Heart right ventricle (tissue), 16 donors: Measurements from ENCODE around the gene ENOPH1. TPM values are rescaled to one million over a fixed set of nuclear protein-coding genes. Genes with fewer than 3 reads are reported as not detected.

Source experiments
- ATAC-seq, 8 donors: fragments of 200-7000 bp; cut with Tn5 transposase; one replicate each; pipeline ENCODE4 v1.9.1; 2020; ENCODE audit warnings: mild to moderate bottlenecking in 8 of 8, moderate library complexity in 8 of 8, moderate number of reproducible peaks in 1 of 8
- DNase-seq, 2 donors: peaks; one replicate each; pipeline ENCODE4 v3.0.0-alpha.2; 2020
- H3K27ac ChIP-seq, 10 donors: fragments of 200-600 bp; sonication (generic) in 2 of 10; one replicate each; pipeline versions ENCODE4 v1.5.0 to v1.8.0; 2020 to 2022; ENCODE audit warnings: mild to moderate bottlenecking in 3 of 10
- H3K27me3 ChIP-seq, 7 donors: fragments of 200-600 bp; one replicate each; pipeline ENCODE4 v1.8.0; 2021 to 2022; ENCODE audit warnings: mild to moderate bottlenecking in 2 of 7
- H3K36me3 ChIP-seq, 9 donors: fragments of 200-600 bp; sonication (generic) in 1 of 9; one replicate each; pipeline versions ENCODE4 v1.5.0 to v1.8.0; 2020 to 2022; ENCODE audit warnings: mild to moderate bottlenecking in 2 of 9
- H3K4me1 ChIP-seq, 9 donors: fragments of 200-600 bp; sonication (generic) in 1 of 9; one replicate each; pipeline versions ENCODE4 v1.5.0 to v1.8.0; 2020 to 2022; ENCODE audit warnings: mild to moderate bottlenecking in 4 of 9
- H3K4me3 ChIP-seq, 10 donors: fragments of 200-600 bp; sonication (generic) in 2 of 10; one replicate each; pipeline versions ENCODE4 v1.5.0 to v1.8.0; 2020 to 2022; ENCODE audit warnings: mild to moderate bottlenecking in 7 of 10, moderate library complexity in 2 of 10
- H3K9me3 ChIP-seq, 11 donors: fragments of 200-600 bp in 10 of 11; sonication (generic) in 2 of 11; one replicate each; pipeline versions ENCODE4 v1.5.0 to v1.8.0; 2013 to 2022; ENCODE audit warnings: mild to moderate bottlenecking in 2 of 11, control low read depth in 1 of 11, moderate library complexity in 1 of 11
- CTCF ChIP-seq, 9 donors: fragments of 200-600 bp; sonication (generic) in 2 of 9; IDR thresholded peaks; one replicate each; pipeline versions ENCODE4 v1.5.0 to v1.8.0; 2021 to 2022; ENCODE audit warnings: antibody characterized with exemption in 9 of 9, mild to moderate bottlenecking in 5 of 9, moderate library complexity in 1 of 9
- WGBS, 2 donors: extraction: QIAGEN DNeasy Blood & Tissue Kit; methylation state at CpG; one replicate each; pipeline ENCODE4 v1.1.7; 2013; ENCODE audit warnings: inconsistent platforms in 1 of 2; 5-methylcytosine and 5-hydroxymethylcytosine counted together
- intact Hi-C, 10 donors: fragments of 100-400 bp; cut with DNase I; formaldehyde crosslinking; loops; one replicate each; pipeline versions ENCODE4 v1.11.1 to v1.14.2; 2022
- polyA plus RNA-seq, 2 donors: library from polyadenylated mRNA; stranded (reverse); fragments of 200-250 nt; gene quantifications; one replicate each; pipeline ENCODE4 v1.2.3, GENCODE V29; 2013
- total RNA-seq, 10 donors: library from RNA; stranded (reverse); fragmentation: NEBNext Ultra II Directional in 3 of 10; extraction: Animal tissue kit (Norgen Biotek cat#: 25700) in 3 of 10; gene quantifications; one replicate each; pipeline versions ENCODE4 v1.2.1 to v1.2.4, GENCODE V29; 2021 to 2023
- donor health status: Arrhythmogenic right ventricular cardiomyopathy.
- donor health status: ischemic (EF 13 %, LVEDD 7.1; RV severe dilation, severe dysfunction).
- donor health status: healthy with polysubstance abuse.
- donor health status: DM: no; HTN: yes; CAD: no.
- donor health status: DM: no; HTN: no; CAD: no.
- donor health status: ischemic (EF 25% LVEDD 6.9; RV normal size, moderate dysfunction).
- donor health status: ischemic (EF 25% LVEDD 5.7; RV mildly dilated, moderate dysfunction).
- donor health status: healthy.
- donor health status: DM: yes; HTN: yes; CAD: no.
- donor health status: Ischemic cardiomyopathy.
- donor health status: ischemic (EF 35%, LVEDD 5.7; RV mildly dilated, moderate dysfunction).
- donor health status: nonischemic (EF 11% LVEDD 7.7; RV severe dilation, severe dysfunction).
- donor health status: DM: yes; HTN: yes; CAD: no.
- donor health status: PGD.
- donor health status: ischemic (EF 29% LVEDD 5.4; RV normal size, mild dysfunction).
- donor health status: nonischemic (EF 23%, LVEDD 6.1; RV moderate dilation, normal function).

ENOPH1 gene
- total and polyA plus RNA-seq, 12 donors, result 13.9 to 28.1 (median 16.3) TPM

DNA sequence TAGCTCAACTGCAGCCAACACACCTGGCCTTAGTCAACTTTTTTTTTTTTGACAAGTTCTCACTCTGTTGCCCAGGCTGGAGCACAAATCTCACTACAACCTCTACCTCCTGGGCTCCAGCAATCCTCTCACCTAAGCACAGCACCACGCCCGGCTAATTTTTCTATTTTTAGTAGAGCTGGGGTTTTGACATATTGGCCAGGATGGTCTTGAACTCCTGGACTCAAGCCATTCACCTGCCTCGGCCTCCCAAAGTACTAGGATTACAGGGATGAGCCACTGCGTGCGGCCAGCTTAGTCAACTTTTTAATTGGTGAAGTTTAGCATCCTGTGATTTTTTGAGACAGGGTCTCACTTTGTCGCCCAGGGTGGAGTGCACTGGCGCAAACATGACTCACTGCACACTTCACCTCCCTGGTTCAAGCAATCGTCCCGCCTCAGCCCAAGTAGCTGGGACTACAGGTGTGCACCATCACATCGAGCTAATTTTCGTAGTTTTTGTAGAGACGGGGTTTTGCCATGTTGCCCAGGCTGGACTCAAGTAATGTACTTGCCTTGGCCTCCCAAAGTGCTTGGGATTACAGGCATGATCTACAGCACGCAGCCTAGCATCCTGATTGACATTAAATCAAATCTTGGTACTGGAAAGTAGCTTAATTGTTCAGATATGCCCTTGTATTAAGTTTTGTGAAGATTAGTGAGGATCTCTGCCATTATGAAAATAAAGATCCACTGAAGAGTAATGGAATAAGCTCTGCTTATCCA lies 8.4 kb upstream of the ENOPH1 start:
- H3K4me3 ChIP-seq, result no peak overlapping the region
- no peak for DNase-seq
- H3K27ac ChIP-seq, result no peak overlapping the region
- WGBS, 2 donors, result 82 to 84% methylated on average over 13 of the region's 13 CpGs
- no peaks in the 10 kb centered on the region for H3K27me3 ChIP-seq
- peaks cover 6 to 21% (median 18%) of the 10 kb centered on the region in 9 donors for H3K4me1 ChIP-seq
- peaks cover 0 to 54% (median 40%) of the 10 kb centered on the region in 9 donors for H3K36me3 ChIP-seq
- no peak for TF ChIP-seq CTCF (IDR thresholded peaks at IDR 0.05)
- no peaks in the 10 kb centered on the region for H3K9me3 ChIP-seq
- peak in 5 of 8 donors; percentile 18 to 58 (median 21) for ATAC-seq
- intact Hi-C loops, result loop anchor here in 2 of 10 donors (10.0 kb wide), 2 partner anchors 137 to 473 kb away; partner anchors contain the start of gene SEC31A (in 1 of the 2)

DNA sequence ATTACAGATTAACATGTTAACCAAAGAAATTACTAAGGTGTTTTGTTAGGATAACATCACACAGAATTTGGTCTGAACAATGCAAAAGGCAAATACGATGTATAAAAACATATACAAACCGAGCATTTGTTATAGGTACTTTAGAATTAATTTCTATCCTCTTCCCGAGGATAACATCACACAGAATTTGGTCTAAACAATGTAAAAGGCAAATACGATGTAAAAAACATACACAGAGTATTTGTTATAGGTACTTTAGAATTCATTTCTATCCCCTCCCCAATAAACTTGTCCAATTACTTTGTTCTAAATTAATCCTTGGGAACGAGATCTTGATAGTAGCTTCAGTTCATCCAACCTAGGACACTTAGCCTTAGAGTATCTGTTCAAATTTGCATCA lies 7.8 kb upstream of the ENOPH1 start:
- DNase-seq (no peak), ATAC-seq (no peak)
- WGBS, 2 donors, result 85 to 88% methylated on average over 5 of the region's 5 CpGs
- H3K9me3 ChIP-seq, result no peaks in the 10 kb centered on the region
- no peak overlapping the region for H3K27ac ChIP-seq
- no peak for TF ChIP-seq CTCF (IDR thresholded peaks at IDR 0.05)
- H3K27me3 ChIP-seq, result no peaks in the 10 kb centered on the region
- intact Hi-C loops, result loop anchor here in 2 of 10 donors (10.0 kb wide), 2 partner anchors 138 to 472 kb away; partner anchors contain the start of gene SEC31A (in 1 of the 2)
- peaks cover 0 to 60% (median 43%) of the 10 kb centered on the region in 9 donors for H3K36me3 ChIP-seq
- H3K4me3 ChIP-seq, result no peak overlapping the region
- H3K4me1 ChIP-seq, result peaks cover 7 to 28% (median 24%) of the 10 kb centered on the region in 9 donors

GRCh38 chr4:82423245-82424054 lies 6.9 kb upstream of the ENOPH1 start:
- Histone ChIP-seq H3K36me3 (peaks cover 0 to 65% (median 43%) of the 10 kb centered on the region in 9 donors), H3K27me3 (no peaks in the 10 kb centered on the region), H3K9me3 (no peaks in the 10 kb centered on the region), H3K27ac (no peak overlapping the region), H3K4me1 (peaks cover 7 to 35% (median 32%) of the 10 kb centered on the region in 9 donors), H3K4me3 (no peak overlapping the region)
- DNase-seq (no peak), ATAC-seq (no peak)
- 85 to 86% methylated on average over 7 of the region's 7 CpGs for WGBS, 2 donors
- intact Hi-C loops, result loop anchor here in 2 of 10 donors (10.0 kb wide), 2 partner anchors 139 to 471 kb away; partner anchors contain the start of gene SEC31A (in 1 of the 2)
- TF ChIP-seq CTCF (IDR thresholded peaks at IDR 0.05), result no peak

- intact Hi-C loops, result loop anchor here in 5 of 10 donors (5.0 to 10.0 kb wide), 4 partner anchors 38 to 469 kb away; partner anchors contain the start of genes HNRNPD (in 1 of the 5) and SEC31A (in 1 of the 5)
- Histone ChIP-seq H3K4me3 (no peak overlapping the region), H3K36me3 (peaks cover 0 to 65% (median 43%) of the 10 kb centered on the region in 9 donors), H3K4me1 (peaks cover 7 to 35% (median 32%) of the 10 kb centered on the region in 9 donors), H3K27ac (no peak overlapping the region), H3K9me3 (no peaks in the 10 kb centered on the region), H3K27me3 (no peaks in the 10 kb centered on the region)
- DNase-seq, result no peak
- 88 to 90% methylated on average over 10 of the region's 10 CpGs for WGBS, 2 donors
- ATAC-seq, result no peak
- TF ChIP-seq CTCF (IDR thresholded peaks at IDR 0.05), result no peak
Observed at GRCh38 chr4:82425478-82425877, 4.9 kb upstream of the ENOPH1 start.
